H9 (cell line): Measurements from ENCODE around the gene CRY1. TPM values are rescaled to one million over a fixed set of nuclear protein-coding genes. Genes with fewer than 3 reads are reported as not detected.

ENCODE experiments used
- DNase-seq: peaks from one replicate; pipeline ENCODE4 v3.0.0-alpha.2; 2017
- H2AFZ ChIP-seq: one replicate; pipeline ENCODE4 v1.6.1; 2013; ENCODE audit warnings: mild to moderate bottlenecking, low read length, control low read depth, moderate library complexity
- H2AK5ac ChIP-seq: 2 replicates; pipeline ENCODE4 v1.6.1; 2013; ENCODE audit warnings: low read length, control low read depth, mixed read lengths; ENCODE audit not compliant: insufficient read length
- H2BK120ac ChIP-seq: one replicate; pipeline ENCODE4 v1.6.1; 2013; ENCODE audit warnings: low read depth, mild to moderate bottlenecking, low read length, control low read depth, inconsistent platforms; ENCODE audit not compliant: poor library complexity, severe bottlenecking
- H2BK12ac ChIP-seq: 2 replicates; pipeline ENCODE4 v1.6.1; 2013; ENCODE audit warnings: low read length, control low read depth, mixed read lengths, low read depth; ENCODE audit not compliant: insufficient read length
- H2BK15ac ChIP-seq: 2 replicates; pipeline ENCODE4 v1.6.1; 2013; ENCODE audit warnings: low read depth, low read length, control low read depth
- H2BK20ac ChIP-seq: one replicate; pipeline ENCODE4 v1.6.1; 2013; ENCODE audit warnings: low read depth, mild to moderate bottlenecking, low read length, control low read depth, inconsistent platforms; ENCODE audit not compliant: poor library complexity, severe bottlenecking
- H2BK5ac ChIP-seq: 2 replicates; pipeline ENCODE4 v1.6.1; 2013; ENCODE audit warnings: low read length, control low read depth, mixed read lengths; ENCODE audit not compliant: insufficient read length
- H3K14ac ChIP-seq: 2 replicates; pipeline ENCODE4 v1.6.1; 2013; ENCODE audit warnings: low read length, control low read depth; ENCODE audit not compliant: insufficient read depth
- H3K18ac ChIP-seq: 2 replicates; pipeline ENCODE4 v1.6.1; 2013; ENCODE audit warnings: low read depth, mild to moderate bottlenecking, mixed read lengths, low read length, control low read depth; ENCODE audit not compliant: insufficient read length
- H3K23ac ChIP-seq: 2 replicates; pipeline ENCODE4 v1.6.1; 2013; ENCODE audit warnings: low read length, control low read depth, mixed read lengths, low read depth; ENCODE audit not compliant: insufficient read length
- H3K23me2 ChIP-seq: 2 replicates; pipeline ENCODE4 v1.6.1; 2013; ENCODE audit warnings: low read depth, mild to moderate bottlenecking, mixed read lengths, low read length, control low read depth; ENCODE audit not compliant: insufficient read length, poor library complexity, severe bottlenecking
- H3K27ac ChIP-seq: 2 replicates; pipeline ENCODE4 v1.5.1; 2013; ENCODE audit warnings: low read length, control low read depth, mixed read lengths, low read depth; ENCODE audit not compliant: insufficient read length
- H3K27me3 ChIP-seq: 2 replicates; pipeline ENCODE4 v1.6.1; 2013; ENCODE audit warnings: low read length, control low read depth, inconsistent platforms; ENCODE audit not compliant: insufficient read depth
- H3K4ac ChIP-seq: 2 replicates; pipeline ENCODE4 v1.6.1; 2013; ENCODE audit warnings: low read depth, mild to moderate bottlenecking, control low read depth, inconsistent platforms, low read length, moderate library complexity
- H3K4me1 ChIP-seq: 2 replicates; pipeline ENCODE4 v1.6.1; 2013; ENCODE audit warnings: low read length, control low read depth, inconsistent platforms; ENCODE audit not compliant: insufficient read depth
- H3K4me2 ChIP-seq: 2 replicates; pipeline ENCODE4 v1.6.1; 2013; ENCODE audit warnings: low read length, control low read depth, mixed read lengths; ENCODE audit not compliant: insufficient read length, insufficient read depth
- H3K56ac ChIP-seq: 2 replicates; pipeline ENCODE4 v1.6.1; 2013; ENCODE audit warnings: low read depth, mild to moderate bottlenecking, mixed read lengths, low read length, control low read depth; ENCODE audit not compliant: insufficient read length
- H3K79me1 ChIP-seq: 2 replicates; pipeline ENCODE4 v1.6.1; 2013; ENCODE audit warnings: low read depth, mild to moderate bottlenecking, moderate library complexity, low read length, control low read depth, inconsistent platforms; ENCODE audit not compliant: insufficient read depth, poor library complexity, severe bottlenecking
- H3K79me2 ChIP-seq: 2 replicates; pipeline ENCODE4 v1.6.1; 2013; ENCODE audit warnings: low read length, control low read depth, inconsistent platforms; ENCODE audit not compliant: insufficient read depth
- H3K9ac ChIP-seq: 2 replicates; pipeline ENCODE4 v1.6.1; 2013; ENCODE audit warnings: low read length, control low read depth, mixed read lengths; ENCODE audit not compliant: insufficient read length; ENCODE audit errors: extremely low read depth
- H3K9me3 ChIP-seq: one replicate; pipeline ENCODE4 v1.6.1; 2013; ENCODE audit warnings: low read depth, low read length, inconsistent platforms; ENCODE audit not compliant: control insufficient read depth
- H3T11ph ChIP-seq: one replicate; pipeline ENCODE4 v1.6.1; 2013; ENCODE audit warnings: mild to moderate bottlenecking, low read length, control low read depth, inconsistent platforms
- H4K20me1 ChIP-seq: one replicate; pipeline ENCODE4 v1.6.1; 2013; ENCODE audit not compliant: control insufficient read depth, insufficient read length, insufficient read depth
- H4K5ac ChIP-seq: 2 replicates; pipeline ENCODE4 v1.6.1; 2013; ENCODE audit warnings: low read depth, mild to moderate bottlenecking, mixed read lengths, low read length, control low read depth; ENCODE audit not compliant: insufficient read length
- H4K8ac ChIP-seq: replicated peaks from 2 replicates; pipeline ENCODE4 v1.6.1; 2013; ENCODE audit warnings: low read length, control low read depth, mixed read lengths, low read depth; ENCODE audit not compliant: insufficient read length
- H4K91ac ChIP-seq: 2 replicates; pipeline ENCODE4 v1.6.1; 2013; ENCODE audit warnings: low read depth, mild to moderate bottlenecking, moderate library complexity, mixed read lengths, low read length, control low read depth; ENCODE audit not compliant: insufficient read length
- H3K27ac Mint-ChIP-seq, 3 experiments: 2 replicates in 2 of 3; 3 replicates in 1 of 3; pipeline ENCODE4 v1.8.0; 2020 to 2021; ENCODE audit warnings: mixed read lengths in 3 of 3, mild to moderate bottlenecking in 1 of 3, moderate library complexity in 1 of 3
- H3K27me3 Mint-ChIP-seq: 2 replicates; pipeline ENCODE4 v1.8.0; 2021; ENCODE audit warnings: low read depth, mild to moderate bottlenecking, moderate library complexity, mixed read lengths
- H3K36me3 Mint-ChIP-seq, 3 experiments: 2 replicates in 2 of 3; 3 replicates in 1 of 3; pipeline ENCODE4 v1.8.0; 2020 to 2021; ENCODE audit warnings: low read depth in 3 of 3, mixed read lengths in 3 of 3; ENCODE audit not compliant: insufficient read depth in 1 of 3
- H3K4me1 Mint-ChIP-seq, 2 experiments: 2 replicates each; pipeline ENCODE4 v1.8.0; 2020; ENCODE audit warnings: mixed read lengths in 2 of 2
- H3K4me3 Mint-ChIP-seq, 2 experiments: 2 replicates in 1 of 2; 3 replicates in 1 of 2; pipeline ENCODE4 v1.8.0; 2020 to 2021; ENCODE audit warnings: mild to moderate bottlenecking in 2 of 2, mixed read lengths in 2 of 2, moderate library complexity in 1 of 2
- H3K9me3 Mint-ChIP-seq, 2 experiments: 2 replicates in 1 of 2; 3 replicates in 1 of 2; pipeline ENCODE4 v1.8.0; 2020; ENCODE audit warnings: mild to moderate bottlenecking in 2 of 2, mixed read lengths in 2 of 2, moderate library complexity in 1 of 2
- CTCF ChIP-seq: fragments of 200-600 bp; sonication (generic); conservative IDR thresholded peaks from 3 replicates; pipeline ENCODE4 v1.8.0; 2021; ENCODE audit warnings: antibody characterized with exemption, mild to moderate bottlenecking
- WGBS: extraction: QIAGEN DNeasy Blood & Tissue Kit; methylation state at CpG from one replicate; pipeline ENCODE4 v1.1.7; 2013; ENCODE audit warnings: missing lambda C conversion rate, low lambda C conversion rate, mixed read lengths; ENCODE audit not compliant: insufficient read length; ENCODE audit errors: extremely low coverage; 5-methylcytosine and 5-hydroxymethylcytosine counted together
- total RNA-seq: library from RNA; stranded (reverse); gene quantifications from 2 replicates; pipeline ENCODE4 v1.2.1, GENCODE V29; 2021

CRY1 gene
- total RNA-seq, 1 experiment from 2014 or later: 23.5 TPM

DNA sequence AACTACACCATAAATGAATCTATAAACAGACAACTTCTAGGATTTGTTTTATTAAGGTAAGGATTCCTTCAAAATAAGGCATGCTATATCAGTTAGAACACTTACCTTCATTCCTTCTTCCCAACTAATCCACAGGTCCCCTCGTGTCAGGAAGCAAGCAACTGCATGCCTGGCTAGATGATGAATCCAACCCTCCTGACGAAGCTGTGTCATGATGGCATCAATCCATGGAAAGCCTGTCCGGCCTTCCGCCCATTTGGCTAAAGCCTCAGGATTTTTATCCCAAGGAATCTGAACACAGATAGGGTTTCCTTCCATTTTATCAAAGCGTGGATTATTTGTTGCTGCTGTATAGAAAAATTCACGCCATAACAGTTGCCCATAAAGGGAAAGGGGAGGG is 93.9 kb downstream of the CRY1 start:
- Mint-ChIP-seq H3K9me3 (no peaks in the 10 kb centered on the region; a peak in 1 of 5 replicates), H3K4me1 (no peaks in the 10 kb centered on the region), H3K27ac (no peak overlapping the region), H3K36me3 (peaks cover 18 to 37% (median 34%) of the 10 kb centered on the region in 3 experiments; a peak in 6 of 7 replicates), H3K27me3 (no peaks in the 10 kb centered on the region), H3K4me3 (no peak overlapping the region)
- TF ChIP-seq CTCF: no peak
- Histone ChIP-seq H3K56ac (no peak overlapping the region), H4K8ac (no peak overlapping the region), H4K20me1 (no peaks in the 10 kb centered on the region), H3T11ph (no peak overlapping the region), H3K9me3 (no peaks in the 10 kb centered on the region), H2AK5ac (no peak overlapping the region), H2BK20ac (no peak overlapping the region), H2AFZ (no peak overlapping the region), H3K79me1 (no peaks in the 10 kb centered on the region), H3K27ac (no peak overlapping the region), H3K27me3 (no peaks in the 10 kb centered on the region), H2BK15ac (no peak overlapping the region), H3K9ac (no peak overlapping the region), H2BK5ac (no peak overlapping the region), H2BK12ac (no peak overlapping the region), H3K23ac (no peak overlapping the region), H3K18ac (no peak overlapping the region), H4K5ac (no peak overlapping the region), H3K23me2 (no peaks in the 10 kb centered on the region), H3K14ac (no peak overlapping the region), H3K4me1 (no peaks in the 10 kb centered on the region), H2BK120ac (no peak overlapping the region), H3K79me2 (no peaks in the 10 kb centered on the region), H3K4me2 (no peak overlapping the region), H3K4ac (no peak overlapping the region), H4K91ac (no peak overlapping the region)
- no peak for DNase-seq
- no CpG with 5 or more reads among the region's 6 CpGs for WGBS
